Urothelium cell line (cell line): ENCODE results near the gene JMY.

Source experiments
- DNase-seq: peaks from one replicate; pipeline ENCODE4 v3.0.0; 2011; ENCODE audit warnings: low spot score, mixed read lengths
- FAIRE-seq: peaks from 2 replicates; lab custom pipeline; 2011; peaks lifted over from hg19 to GRCh38; lab: Jason Lieb, UNC

JMY gene

GRCh38 chr5:79285285-79285684 lies 49.4 kb downstream of the JMY start:
- DNase-seq = no peak
- no peak for FAIRE-seq

GRCh38 chr5:79285833-79286232 lies 49.9 kb downstream of the JMY start:
- DNase-seq (no peak), FAIRE-seq (no peak)

GRCh38 chr5:79287380-79287779 lies 51.4 kb downstream of the JMY start:
- DNase-seq (no peak), FAIRE-seq (no peak)

- FAIRE-seq (no peak), DNase-seq (no peak)
Observed at GRCh38 chr5:79287907-79288306, 52.0 kb downstream of the JMY start.

GRCh38 chr5:79295029-79295428 lies 59.1 kb downstream of the JMY start:
- no peak for FAIRE-seq

GRCh38 chr5:79297661-79298060 lies 61.7 kb downstream of the JMY start:
- FAIRE-seq (no peak), DNase-seq (no peak)

More at GRCh38 chr5:79295029-79295428, 59.1 kb downstream of the JMY start:
- no peak for DNase-seq

GRCh38 chr5:79301046-79301712 lies 65.2 kb downstream of the JMY start:
- FAIRE-seq (no peak), DNase-seq (peak; percentile 26)

GRCh38 chr5:79302454-79302853 lies 66.5 kb downstream of the JMY start:
- FAIRE-seq (no peak), DNase-seq (no peak)

- no peak for FAIRE-seq
- DNase-seq = no peak
Observed at GRCh38 chr5:79305706-79306105, 69.8 kb downstream of the JMY start.

- FAIRE-seq (peak; percentile 46), DNase-seq (peak; percentile 47)
Observed at GRCh38 chr5:79318935-79319614, 83.1 kb downstream of the JMY start.

GRCh38 chr5:79329453-79329852 lies 93.5 kb downstream of the JMY start:
- no peak for FAIRE-seq

GRCh38 chr5:79330071-79330470 lies 94.1 kb downstream of the JMY start:
- FAIRE-seq = no peak

More at GRCh38 chr5:79329453-79329852, 93.5 kb downstream of the JMY start:
- no peak for DNase-seq

GRCh38 chr5:79333852-79334557 lies 98.1 kb downstream of the JMY start:
- DNase-seq (no peak), FAIRE-seq (no peak)

More at GRCh38 chr5:79330071-79330470, 94.1 kb downstream of the JMY start:
- no peak for DNase-seq

GRCh38 chr5:79346420-79346824 lies 110.5 kb downstream of the JMY start:
- DNase-seq (peak; percentile 56), FAIRE-seq (no peak)

- FAIRE-seq (no peak), DNase-seq (no peak)
Observed at GRCh38 chr5:79349047-79349446, 113.1 kb downstream of the JMY start.

GRCh38 chr5:79349881-79350280 lies 114.0 kb downstream of the JMY start:
- no peak for FAIRE-seq
- DNase-seq = no peak

GRCh38 chr5:79357398-79357797 lies 121.5 kb downstream of the JMY start:
- no peak for DNase-seq
- no peak for FAIRE-seq
